K562 (cell line): ENCODE data around the gene SMARCC1. TPM values are rescaled to one million over a fixed set of nuclear protein-coding genes. Genes with fewer than 3 reads are reported as not detected.

ENCODE experiments used
- KAT7 ChIP-seq: sonication (generic); formaldehyde crosslinking; IDR thresholded peaks from 2 replicates; pipeline ENCODE4 v1.8.0; 2022; ENCODE audit warnings: missing genetic modification reagents, mild to moderate bottlenecking, borderline replicate concordance
- KLF10 ChIP-seq: fragments of 250-450 bp; sonication (Bioruptor Pico); IDR thresholded peaks from 2 replicates; pipeline ENCODE4 v1.6.1; 2021; ENCODE audit warnings: matching md5 sums
- SIN3B ChIP-seq: fragments of 450-650 bp; IDR thresholded peaks from 2 replicates; pipeline ENCODE4 v1.6.1; 2017; ENCODE audit warnings: low read depth, mild to moderate bottlenecking, moderate library complexity
- TAF1 ChIP-seq: IDR thresholded peaks from 2 replicates; pipeline ENCODE4 v1.6.1; 2011; ENCODE audit warnings: mild to moderate bottlenecking, low read length, moderate library complexity; ENCODE audit not compliant: insufficient read depth, control insufficient read depth, severe bottlenecking; ENCODE audit errors: extremely low read depth
- TCF3 ChIP-seq: sonication (generic); formaldehyde crosslinking; IDR thresholded peaks from 2 replicates; pipeline ENCODE4 v1.4.0; 2020; ENCODE audit warnings: mild to moderate bottlenecking, missing genetic modification reagents
- ZNF3 ChIP-seq: fragments of 250-450 bp; sonication (Bioruptor Pico); IDR thresholded peaks from 2 replicates; pipeline ENCODE4 v1.5.0; 2021; ENCODE audit warnings: mild to moderate bottlenecking, moderate library complexity
- polyA plus RNA-seq, 8 experiments: library from polyadenylated mRNA; depleted of rRNA in 4 of 8; stranded (reverse) in 5 of 8; unstranded in 3 of 8; fragments of >200 nt; fragmentation: Nextera tagmentation in 2 of 8; fragmentation: Illumina TruSeq in 1 of 8; extraction: Ambion mirVana in 2 of 8; extraction: Trizol in 1 of 8; gene quantifications; 2 replicates each; pipeline versions ENCODE4 v1.2.1 to v1.2.3, GENCODE V29; 2011 to 2014; ENCODE audit warnings: inconsistent platforms in 1 of 8, missing spikeins in 1 of 8
- total RNA-seq, 7 experiments: library from RNA; depleted of rRNA in 6 of 7; stranded (reverse); fragments of >200 nt in 6 of 7; fragmentation: Illumina TruSeq in 2 of 7; extraction: Trizol in 2 of 7; gene quantifications; 2 replicates each; pipeline versions ENCODE4 v1.2.1 to v1.2.3, GENCODE V29; 2011 to 2021; ENCODE audit warnings: low replicate concordance in 1 of 7
- TF ChIP-seq, protein P1 (sequence below): fragments of 450-650 bp; IDR thresholded peaks from 2 replicates; pipeline ENCODE4 v1.6.1; 2016; ENCODE audit warnings: mild to moderate bottlenecking, moderate library complexity

SMARCC1 gene
- total and polyA plus RNA-seq, 9 of the 15 experiments (the other 6 are each of a cell fraction or from before 2014, with no cell fraction given): 20.7 to 199 (median 66.0) TPM

DNA sequence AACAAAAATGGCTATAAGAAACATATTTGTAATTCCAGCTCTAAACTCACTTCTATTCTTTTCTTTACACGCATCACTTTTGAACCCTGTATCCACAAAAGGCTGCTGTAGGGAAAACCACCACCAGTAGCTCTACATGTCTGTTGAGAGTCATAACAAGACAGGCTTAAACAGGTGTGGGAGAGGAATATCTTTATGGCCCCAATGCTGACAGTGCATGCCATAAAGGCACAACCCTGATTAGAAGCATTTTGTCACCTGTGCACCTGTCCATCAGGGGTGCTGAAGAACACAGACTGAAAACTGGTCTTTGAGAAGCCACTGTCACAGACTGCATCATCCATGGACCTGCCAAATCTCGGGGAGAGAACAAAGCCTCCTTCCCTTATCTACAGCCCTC is 191.5 kb downstream of the SMARCC1 start (continued):
- TF ChIP-seq ZNF3 (CRISPR knock-in tag) (no peak), SIN3B (no peak), TCF3 (CRISPR knock-in tag) (no peak), KAT7 (CRISPR knock-in tag) (no peak), KLF10 (no peak), TAF1 (no peak)
- TF ChIP-seq, protein P1, sequence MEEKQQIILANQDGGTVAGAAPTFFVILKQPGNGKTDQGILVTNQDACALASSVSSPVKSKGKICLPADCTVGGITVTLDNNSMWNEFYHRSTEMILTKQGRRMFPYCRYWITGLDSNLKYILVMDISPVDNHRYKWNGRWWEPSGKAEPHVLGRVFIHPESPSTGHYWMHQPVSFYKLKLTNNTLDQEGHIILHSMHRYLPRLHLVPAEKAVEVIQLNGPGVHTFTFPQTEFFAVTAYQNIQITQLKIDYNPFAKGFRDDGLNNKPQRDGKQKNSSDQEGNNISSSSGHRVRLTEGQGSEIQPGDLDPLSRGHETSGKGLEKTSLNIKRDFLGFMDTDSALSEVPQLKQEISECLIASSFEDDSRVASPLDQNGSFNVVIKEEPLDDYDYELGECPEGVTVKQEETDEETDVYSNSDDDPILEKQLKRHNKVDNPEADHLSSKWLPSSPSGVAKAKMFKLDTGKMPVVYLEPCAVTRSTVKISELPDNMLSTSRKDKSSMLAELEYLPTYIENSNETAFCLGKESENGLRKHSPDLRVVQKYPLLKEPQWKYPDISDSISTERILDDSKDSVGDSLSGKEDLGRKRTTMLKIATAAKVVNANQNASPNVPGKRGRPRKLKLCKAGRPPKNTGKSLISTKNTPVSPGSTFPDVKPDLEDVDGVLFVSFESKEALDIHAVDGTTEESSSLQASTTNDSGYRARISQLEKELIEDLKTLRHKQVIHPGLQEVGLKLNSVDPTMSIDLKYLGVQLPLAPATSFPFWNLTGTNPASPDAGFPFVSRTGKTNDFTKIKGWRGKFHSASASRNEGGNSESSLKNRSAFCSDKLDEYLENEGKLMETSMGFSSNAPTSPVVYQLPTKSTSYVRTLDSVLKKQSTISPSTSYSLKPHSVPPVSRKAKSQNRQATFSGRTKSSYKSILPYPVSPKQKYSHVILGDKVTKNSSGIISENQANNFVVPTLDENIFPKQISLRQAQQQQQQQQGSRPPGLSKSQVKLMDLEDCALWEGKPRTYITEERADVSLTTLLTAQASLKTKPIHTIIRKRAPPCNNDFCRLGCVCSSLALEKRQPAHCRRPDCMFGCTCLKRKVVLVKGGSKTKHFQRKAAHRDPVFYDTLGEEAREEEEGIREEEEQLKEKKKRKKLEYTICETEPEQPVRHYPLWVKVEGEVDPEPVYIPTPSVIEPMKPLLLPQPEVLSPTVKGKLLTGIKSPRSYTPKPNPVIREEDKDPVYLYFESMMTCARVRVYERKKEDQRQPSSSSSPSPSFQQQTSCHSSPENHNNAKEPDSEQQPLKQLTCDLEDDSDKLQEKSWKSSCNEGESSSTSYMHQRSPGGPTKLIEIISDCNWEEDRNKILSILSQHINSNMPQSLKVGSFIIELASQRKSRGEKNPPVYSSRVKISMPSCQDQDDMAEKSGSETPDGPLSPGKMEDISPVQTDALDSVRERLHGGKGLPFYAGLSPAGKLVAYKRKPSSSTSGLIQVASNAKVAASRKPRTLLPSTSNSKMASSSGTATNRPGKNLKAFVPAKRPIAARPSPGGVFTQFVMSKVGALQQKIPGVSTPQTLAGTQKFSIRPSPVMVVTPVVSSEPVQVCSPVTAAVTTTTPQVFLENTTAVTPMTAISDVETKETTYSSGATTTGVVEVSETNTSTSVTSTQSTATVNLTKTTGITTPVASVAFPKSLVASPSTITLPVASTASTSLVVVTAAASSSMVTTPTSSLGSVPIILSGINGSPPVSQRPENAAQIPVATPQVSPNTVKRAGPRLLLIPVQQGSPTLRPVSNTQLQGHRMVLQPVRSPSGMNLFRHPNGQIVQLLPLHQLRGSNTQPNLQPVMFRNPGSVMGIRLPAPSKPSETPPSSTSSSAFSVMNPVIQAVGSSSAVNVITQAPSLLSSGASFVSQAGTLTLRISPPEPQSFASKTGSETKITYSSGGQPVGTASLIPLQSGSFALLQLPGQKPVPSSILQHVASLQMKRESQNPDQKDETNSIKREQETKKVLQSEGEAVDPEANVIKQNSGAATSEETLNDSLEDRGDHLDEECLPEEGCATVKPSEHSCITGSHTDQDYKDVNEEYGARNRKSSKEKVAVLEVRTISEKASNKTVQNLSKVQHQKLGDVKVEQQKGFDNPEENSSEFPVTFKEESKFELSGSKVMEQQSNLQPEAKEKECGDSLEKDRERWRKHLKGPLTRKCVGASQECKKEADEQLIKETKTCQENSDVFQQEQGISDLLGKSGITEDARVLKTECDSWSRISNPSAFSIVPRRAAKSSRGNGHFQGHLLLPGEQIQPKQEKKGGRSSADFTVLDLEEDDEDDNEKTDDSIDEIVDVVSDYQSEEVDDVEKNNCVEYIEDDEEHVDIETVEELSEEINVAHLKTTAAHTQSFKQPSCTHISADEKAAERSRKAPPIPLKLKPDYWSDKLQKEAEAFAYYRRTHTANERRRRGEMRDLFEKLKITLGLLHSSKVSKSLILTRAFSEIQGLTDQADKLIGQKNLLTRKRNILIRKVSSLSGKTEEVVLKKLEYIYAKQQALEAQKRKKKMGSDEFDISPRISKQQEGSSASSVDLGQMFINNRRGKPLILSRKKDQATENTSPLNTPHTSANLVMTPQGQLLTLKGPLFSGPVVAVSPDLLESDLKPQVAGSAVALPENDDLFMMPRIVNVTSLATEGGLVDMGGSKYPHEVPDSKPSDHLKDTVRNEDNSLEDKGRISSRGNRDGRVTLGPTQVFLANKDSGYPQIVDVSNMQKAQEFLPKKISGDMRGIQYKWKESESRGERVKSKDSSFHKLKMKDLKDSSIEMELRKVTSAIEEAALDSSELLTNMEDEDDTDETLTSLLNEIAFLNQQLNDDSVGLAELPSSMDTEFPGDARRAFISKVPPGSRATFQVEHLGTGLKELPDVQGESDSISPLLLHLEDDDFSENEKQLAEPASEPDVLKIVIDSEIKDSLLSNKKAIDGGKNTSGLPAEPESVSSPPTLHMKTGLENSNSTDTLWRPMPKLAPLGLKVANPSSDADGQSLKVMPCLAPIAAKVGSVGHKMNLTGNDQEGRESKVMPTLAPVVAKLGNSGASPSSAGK: no peak
- TF ChIP-seq, all 486 proteins: peak for 0
